Loucy (cell line): ENCODE results near the gene TMEM256.

ENCODE experiments used
- H2AFZ ChIP-seq: fragments of 200-600 bp; sonication (generic); 2 replicates; pipeline ENCODE4 v1.6.0; 2016; ENCODE audit warnings: antibody characterized with exemption, mild to moderate bottlenecking, low read length, moderate library complexity
- H3F3A ChIP-seq: fragments of 200-600 bp; 2 replicates; pipeline ENCODE4 v1.6.0; 2016; ENCODE audit warnings: antibody characterized with exemption, low read depth, mild to moderate bottlenecking
- H3K27me3 ChIP-seq: fragments of 200-600 bp; sonication (generic); 2 replicates; pipeline ENCODE4 v1.6.1; 2014; ENCODE audit warnings: low read length, mild to moderate bottlenecking; ENCODE audit not compliant: insufficient read depth, poor library complexity, severe bottlenecking
- H3K36me3 ChIP-seq: fragments of 200-600 bp; sonication (generic); 2 replicates; pipeline ENCODE4 v1.6.1; 2016; ENCODE audit warnings: low read length; ENCODE audit not compliant: insufficient read depth
- H3K4me1 ChIP-seq: fragments of 200-600 bp; sonication (generic); 2 replicates; pipeline ENCODE4 v1.5.1; 2014; ENCODE audit warnings: low read length, mild to moderate bottlenecking; ENCODE audit not compliant: insufficient read depth, poor library complexity, severe bottlenecking
- H3K4me2 ChIP-seq: fragments of 200-600 bp; sonication (generic); 2 replicates; pipeline ENCODE4 v1.6.0; 2014; ENCODE audit warnings: antibody characterized with exemption, low read length, low read depth, mild to moderate bottlenecking; ENCODE audit not compliant: poor library complexity, severe bottlenecking
- H3K4me3 ChIP-seq: fragments of 200-600 bp; sonication (generic); 2 replicates; pipeline ENCODE4 v1.5.1; 2014; ENCODE audit warnings: low read length, mild to moderate bottlenecking, mixed read lengths; ENCODE audit not compliant: poor library complexity, severe bottlenecking
- H3K79me2 ChIP-seq: fragments of 200-600 bp; sonication (generic); 2 replicates; pipeline ENCODE4 v1.6.1; 2014; ENCODE audit warnings: low read length; ENCODE audit not compliant: insufficient read depth
- H3K9ac ChIP-seq: fragments of 200-600 bp; sonication (generic); 2 replicates; pipeline ENCODE4 v1.6.0; 2014; ENCODE audit warnings: mild to moderate bottlenecking, low read depth, low read length, moderate library complexity; ENCODE audit not compliant: poor library complexity, severe bottlenecking
- H3K9me2 ChIP-seq: fragments of 200-600 bp; sonication (generic); replicated peaks from 2 replicates; pipeline ENCODE4 v1.6.1; 2016; ENCODE audit warnings: low read depth, low read length, mixed read lengths
- H3K9me3 ChIP-seq: fragments of 200-600 bp; sonication (generic); 2 replicates; pipeline ENCODE4 v1.6.1; 2014; ENCODE audit warnings: mild to moderate bottlenecking, antibody characterized with exemption, low read length, low read depth; ENCODE audit not compliant: insufficient read depth
- H4K20me1 ChIP-seq: fragments of 200-600 bp; sonication (generic); 2 replicates; pipeline ENCODE4 v1.6.0; 2014; ENCODE audit warnings: antibody characterized with exemption, low read length, mild to moderate bottlenecking; ENCODE audit not compliant: insufficient read depth, poor library complexity, severe bottlenecking
- EZH2phosphoT487 ChIP-seq: fragments of 200-600 bp; IDR thresholded peaks from 2 replicates; pipeline ENCODE4 v1.6.1; 2018; ENCODE audit warnings: antibody characterized with exemption, mild to moderate bottlenecking, moderate library complexity, borderline replicate concordance
- TF ChIP-seq, protein P1 (sequence below): fragments of 200-600 bp; sonication (generic); conservative IDR thresholded peaks from 2 replicates; pipeline ENCODE4 v1.5.1; 2014; ENCODE audit warnings: mild to moderate bottlenecking, antibody characterized with exemption, low read length

TMEM256 gene

DNA sequence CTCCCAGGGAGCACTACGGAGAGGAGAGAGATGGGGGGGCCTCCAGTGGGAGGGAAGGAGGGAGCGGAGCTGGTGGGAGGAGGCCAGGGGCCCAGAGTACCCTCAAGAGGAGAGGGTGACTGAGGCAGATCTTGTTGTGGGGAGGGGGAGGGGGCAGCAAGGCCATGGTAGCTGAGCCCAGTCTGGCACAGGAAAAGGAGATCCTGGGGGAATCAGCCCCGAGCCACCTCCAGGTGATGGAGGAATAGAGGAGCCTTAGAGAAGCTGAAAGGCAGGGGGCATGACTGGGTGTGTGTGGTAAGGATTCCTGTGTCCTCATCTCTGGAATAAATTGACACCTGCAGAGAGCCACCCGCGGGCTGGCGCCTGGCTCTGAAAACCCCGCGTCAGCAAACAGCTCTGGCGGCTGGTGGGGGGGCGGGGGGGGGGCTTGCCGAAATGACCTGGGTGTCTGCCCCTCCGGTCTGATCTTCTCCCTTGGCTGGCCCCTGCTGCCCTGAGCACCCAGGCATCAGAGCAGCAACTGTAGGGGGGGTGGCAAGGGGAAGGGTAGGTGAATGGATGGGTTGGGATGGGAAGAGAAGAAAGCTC lies 2.4 kb upstream of the TMEM256 start:
- no peaks in the 10 kb centered on the region for H3K9me3 ChIP-seq

DNA sequence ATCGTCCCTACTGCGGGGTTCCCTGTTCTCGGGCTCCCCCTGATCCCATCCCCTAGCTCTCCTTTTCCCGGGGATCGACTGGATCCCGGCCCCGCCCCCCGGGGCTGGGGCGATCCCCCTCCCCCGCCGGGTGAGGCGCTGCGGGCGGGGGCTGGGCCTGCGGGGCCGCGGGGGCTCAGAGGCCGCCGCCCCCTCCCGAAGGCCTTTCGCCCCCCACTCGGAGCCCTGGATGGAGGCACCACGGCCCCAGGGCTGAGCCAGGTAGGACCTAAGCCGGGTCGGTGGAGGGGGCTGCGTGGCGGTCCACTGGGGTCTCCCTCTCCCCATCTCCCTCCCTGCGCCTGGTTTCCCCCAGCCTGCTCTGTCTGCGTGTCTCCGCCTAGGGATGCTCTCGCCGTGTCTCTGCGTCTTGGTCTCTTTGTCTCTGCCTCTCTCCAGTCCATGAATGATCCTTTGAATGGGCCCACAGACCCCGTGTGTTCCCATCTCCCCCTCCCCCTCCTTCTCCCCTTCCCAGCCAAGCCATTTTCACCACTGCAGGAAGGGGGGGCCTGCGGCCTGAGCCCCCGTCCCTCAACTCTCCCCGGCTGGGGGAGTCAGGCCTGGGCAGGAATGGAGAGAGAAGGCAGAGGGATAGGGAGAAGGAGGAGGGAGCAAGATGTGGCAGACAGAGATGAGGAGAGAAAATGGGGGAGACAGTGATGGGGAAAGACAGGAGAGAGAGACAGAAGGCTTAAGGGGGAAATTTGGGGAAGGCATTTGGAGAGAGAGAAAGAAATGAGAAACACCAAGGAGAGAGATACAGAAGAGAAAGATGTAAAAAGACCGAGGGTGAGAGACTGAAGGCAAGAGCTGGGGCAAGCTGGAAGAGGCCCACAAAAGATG lies 1.7 kb upstream of the TMEM256 start:
- H3K79me2 ChIP-seq = peaks cover 6% of the 10 kb centered on the region
- H3K9me2 ChIP-seq = no peaks in the 10 kb centered on the region
- no peaks in the 10 kb centered on the region for H3K27me3 ChIP-seq
- H3K9me3 ChIP-seq = no peaks in the 10 kb centered on the region
- no peaks in the 10 kb centered on the region for H3K36me3 ChIP-seq
- H3K4me1 ChIP-seq = peaks cover 20% of the 10 kb centered on the region
- H2AFZ ChIP-seq = peak overlapping the region; percentile 93; the same call in 1 of the 2 replicates
- no peaks in the 10 kb centered on the region for H3F3A ChIP-seq
- H3K4me2 ChIP-seq = peak overlapping the region; percentile 74
- H3K4me3 ChIP-seq = peak overlapping the region; percentile 76
- peaks cover 3% of the 10 kb centered on the region for H4K20me1 ChIP-seq
- TF ChIP-seq, protein P1, sequence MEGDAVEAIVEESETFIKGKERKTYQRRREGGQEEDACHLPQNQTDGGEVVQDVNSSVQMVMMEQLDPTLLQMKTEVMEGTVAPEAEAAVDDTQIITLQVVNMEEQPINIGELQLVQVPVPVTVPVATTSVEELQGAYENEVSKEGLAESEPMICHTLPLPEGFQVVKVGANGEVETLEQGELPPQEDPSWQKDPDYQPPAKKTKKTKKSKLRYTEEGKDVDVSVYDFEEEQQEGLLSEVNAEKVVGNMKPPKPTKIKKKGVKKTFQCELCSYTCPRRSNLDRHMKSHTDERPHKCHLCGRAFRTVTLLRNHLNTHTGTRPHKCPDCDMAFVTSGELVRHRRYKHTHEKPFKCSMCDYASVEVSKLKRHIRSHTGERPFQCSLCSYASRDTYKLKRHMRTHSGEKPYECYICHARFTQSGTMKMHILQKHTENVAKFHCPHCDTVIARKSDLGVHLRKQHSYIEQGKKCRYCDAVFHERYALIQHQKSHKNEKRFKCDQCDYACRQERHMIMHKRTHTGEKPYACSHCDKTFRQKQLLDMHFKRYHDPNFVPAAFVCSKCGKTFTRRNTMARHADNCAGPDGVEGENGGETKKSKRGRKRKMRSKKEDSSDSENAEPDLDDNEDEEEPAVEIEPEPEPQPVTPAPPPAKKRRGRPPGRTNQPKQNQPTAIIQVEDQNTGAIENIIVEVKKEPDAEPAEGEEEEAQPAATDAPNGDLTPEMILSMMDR = no peak
- no peak for TF ChIP-seq EZH2phosphoT487
- peak overlapping the region; percentile 75 for H3K9ac ChIP-seq

More for the DNA sequence above, 2.4 kb upstream of the TMEM256 start:
- peaks cover 3% of the 10 kb centered on the region for H4K20me1 ChIP-seq
- peak overlapping the region; percentile 76 for H3K4me3 ChIP-seq
- no peak for TF ChIP-seq EZH2phosphoT487
- TF ChIP-seq, protein P1 = no peak
- peaks cover 6% of the 10 kb centered on the region for H3K79me2 ChIP-seq
- no peaks in the 10 kb centered on the region for H3K9me2 ChIP-seq
- peaks cover 20% of the 10 kb centered on the region for H3K4me1 ChIP-seq
- no peaks in the 10 kb centered on the region for H3K36me3 ChIP-seq
- H3K9ac ChIP-seq = no peak overlapping the region
- no peaks in the 10 kb centered on the region for H3F3A ChIP-seq
- peak overlapping the region; percentile 74 for H3K4me2 ChIP-seq
- H2AFZ ChIP-seq = no peak overlapping the region
- H3K27me3 ChIP-seq = no peaks in the 10 kb centered on the region

DNA sequence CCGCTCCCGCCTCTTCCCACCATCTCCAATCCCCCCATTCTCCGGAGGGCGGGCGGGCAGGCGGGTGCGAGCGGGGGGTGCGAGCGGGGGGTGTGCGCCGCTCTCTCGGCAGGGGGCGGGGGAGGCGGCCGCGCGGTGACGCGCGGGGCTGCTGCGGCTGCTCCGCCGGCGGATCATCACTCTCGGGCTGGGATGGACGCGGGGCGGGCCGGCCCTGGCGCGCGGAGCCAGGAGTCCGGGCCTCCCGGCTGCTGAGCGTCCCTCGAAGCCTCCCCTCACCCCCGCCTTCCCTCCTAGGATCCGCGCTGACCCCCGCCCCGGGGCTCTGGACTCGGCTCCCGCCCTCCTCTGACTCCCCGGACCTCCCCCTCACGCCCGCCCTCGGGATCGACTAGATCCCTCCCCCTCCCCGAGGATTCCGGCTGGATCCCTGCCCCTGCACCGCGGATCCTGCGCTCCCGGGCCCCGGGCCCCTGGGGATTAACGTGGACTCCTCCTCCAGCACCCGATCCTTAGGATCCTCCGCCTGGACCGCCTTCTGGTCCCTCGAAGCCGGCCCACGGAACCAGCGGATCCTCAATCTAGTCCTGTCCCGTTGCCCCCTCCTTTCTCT lies 946 bp upstream of the TMEM256 start:
- Histone ChIP-seq H3F3A (no peaks in the 10 kb centered on the region), H2AFZ (peak overlapping the region; percentile 93), H3K9me2 (no peaks in the 10 kb centered on the region), H3K9ac (peak overlapping the region; percentile 75), H3K4me2 (peak overlapping the region; percentile 74), H3K79me2 (peaks cover 6% of the 10 kb centered on the region), H3K9me3 (no peaks in the 10 kb centered on the region), H3K27me3 (no peaks in the 10 kb centered on the region), H3K4me1 (peaks cover 20% of the 10 kb centered on the region), H4K20me1 (peaks cover 3% of the 10 kb centered on the region), H3K4me3 (peak overlapping the region; percentile 76), H3K36me3 (no peaks in the 10 kb centered on the region)
- no peak for TF ChIP-seq EZH2phosphoT487
- TF ChIP-seq, protein P1 = no peak
